Measurements from ENCODE around the gene FAM81A. TPM values are rescaled to one million over a fixed set of nuclear protein-coding genes. Genes with fewer than 3 reads are reported as not detected.
A peak's percentile ranks its signal among the peaks of the same experiment; 100 is the strongest.

Gene FAM81A
- total RNA-seq, 1 experiment from 2014 or later = under 0.01 TPM

- DNase-seq (ENCODE audit: low read depth) = peak; percentile 29
Observed at GRCh38 chr15:59539799-59540198, 101.8 kb downstream of the FAM81A start.

- no peak for DNase-seq (ENCODE audit: low read depth)
Observed at GRCh38 chr15:59540654-59541053, 102.7 kb downstream of the FAM81A start.

GRCh38 chr15:59541750-59542149 lies 103.8 kb downstream of the FAM81A start:
- no peak for DNase-seq (ENCODE audit: low read depth)

GRCh38 chr15:59543721-59544547 lies 105.9 kb downstream of the FAM81A start:
- DNase-seq (ENCODE audit: low read depth) = no peak

GRCh38 chr15:59545573-59545972 lies 107.6 kb downstream of the FAM81A start:
- DNase-seq (ENCODE audit: low read depth) = no peak

- no peak for DNase-seq (ENCODE audit: low read depth)
Observed at GRCh38 chr15:59548501-59549226, 110.7 kb downstream of the FAM81A start.

GRCh38 chr15:59549301-59550185 lies 111.6 kb downstream of the FAM81A start:
- DNase-seq (ENCODE audit: low read depth) = no peak

- no peak for DNase-seq (ENCODE audit: low read depth)
Observed at GRCh38 chr15:59550530-59550929, 112.5 kb downstream of the FAM81A start.

GRCh38 chr15:59550956-59551355 lies 113.0 kb downstream of the FAM81A start:
- DNase-seq (ENCODE audit: low read depth) = no peak

GRCh38 chr15:59553879-59554735 lies 116.1 kb downstream of the FAM81A start:
- peak; percentile 70 for DNase-seq (ENCODE audit: low read depth)

- peak; percentile 48 for DNase-seq (ENCODE audit: low read depth)
Observed at GRCh38 chr15:59555696-59556095, 117.7 kb downstream of the FAM81A start.

- DNase-seq (ENCODE audit: low read depth) = no peak
Observed at GRCh38 chr15:59556380-59556779, 118.4 kb downstream of the FAM81A start.

GRCh38 chr15:59557581-59557980 lies 119.6 kb downstream of the FAM81A start:
- no peak for DNase-seq (ENCODE audit: low read depth)

GRCh38 chr15:59558851-59559250 lies 120.9 kb downstream of the FAM81A start:
- DNase-seq (ENCODE audit: low read depth) = no peak

GRCh38 chr15:59561547-59561946 lies 123.6 kb downstream of the FAM81A start:
- no peak for DNase-seq (ENCODE audit: low read depth)

GRCh38 chr15:59562448-59563186 lies 124.6 kb downstream of the FAM81A start:
- DNase-seq (ENCODE audit: low read depth) = no peak

- no peak for DNase-seq (ENCODE audit: low read depth)
Observed at GRCh38 chr15:59565299-59565698, 127.3 kb downstream of the FAM81A start.

- no peak for DNase-seq (ENCODE audit: low read depth)
Observed at GRCh38 chr15:59567324-59567723, 129.3 kb downstream of the FAM81A start.

GRCh38 chr15:59569477-59569876 lies 131.5 kb downstream of the FAM81A start:
- DNase-seq (ENCODE audit: low read depth) = no peak

- DNase-seq (ENCODE audit: low read depth) = no peak
Observed at GRCh38 chr15:59570315-59570714, 132.3 kb downstream of the FAM81A start.
